DMS53 (cell line): ENCODE measurements around the gene GGN.
"Not testable (repeated sequence)": the region's sequence is repeated elsewhere in the genome, so short reads cannot be mapped to it uniquely, and the experiment has no call there.

Experiments used
- DNase-seq: peaks from one replicate; lab custom pipeline; 2025; lab: John Stamatoyannopoulos, UW

GGN gene

GRCh38 chr19:38411898-38412297, 24.1 kb upstream of the GGN start:
- DNase-seq = not testable (repeated sequence)

- no peak for DNase-seq
Observed at GRCh38 chr19:38411041-38411712, 23.3 kb upstream of the GGN start.

DNA sequence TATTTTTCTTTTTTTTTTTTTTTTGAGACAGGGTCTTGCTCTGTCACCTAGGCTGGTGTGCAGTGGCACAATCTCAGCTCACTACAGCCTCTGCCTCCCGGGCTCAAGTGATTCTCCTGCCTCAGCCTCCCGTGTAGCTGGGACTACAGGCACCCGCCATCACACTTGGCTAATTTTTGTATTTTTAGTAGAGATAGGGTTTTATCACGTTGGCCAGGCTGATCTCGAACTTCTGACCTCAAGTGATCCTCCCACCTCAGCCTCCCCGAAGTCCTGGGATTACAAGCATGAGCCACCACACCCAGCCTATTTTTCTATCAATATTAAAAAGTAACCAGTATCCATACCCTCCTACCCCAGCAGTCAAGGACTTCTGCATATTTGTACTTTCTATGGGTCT, 22.6 kb upstream of the GGN start:
- not testable (repeated sequence) for DNase-seq

DNA sequence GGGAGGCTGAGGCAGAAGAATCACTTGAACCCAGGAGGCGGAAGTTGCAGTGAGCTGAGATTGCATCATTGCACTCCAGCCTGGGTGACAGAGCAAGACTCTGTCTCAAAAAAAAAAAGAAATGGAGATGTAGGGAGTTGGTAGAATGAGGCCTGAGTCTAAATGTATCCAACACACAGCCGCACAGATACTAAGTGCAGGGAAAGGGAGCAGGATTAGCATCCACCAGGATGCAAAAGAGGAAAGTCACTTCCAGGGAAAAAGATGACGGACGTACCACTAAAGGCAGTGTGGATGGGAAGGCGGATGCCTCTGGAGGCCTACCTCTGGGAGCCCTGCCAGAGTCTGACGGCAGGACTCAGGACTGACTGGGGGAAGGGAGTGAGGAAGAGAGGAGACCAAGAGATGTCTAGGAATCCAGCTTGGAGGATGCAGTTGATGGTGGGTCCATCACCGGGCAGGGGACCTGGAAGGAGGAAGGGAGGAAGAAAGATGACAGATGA, 21.8 kb upstream of the GGN start:
- no peak for DNase-seq

DNA sequence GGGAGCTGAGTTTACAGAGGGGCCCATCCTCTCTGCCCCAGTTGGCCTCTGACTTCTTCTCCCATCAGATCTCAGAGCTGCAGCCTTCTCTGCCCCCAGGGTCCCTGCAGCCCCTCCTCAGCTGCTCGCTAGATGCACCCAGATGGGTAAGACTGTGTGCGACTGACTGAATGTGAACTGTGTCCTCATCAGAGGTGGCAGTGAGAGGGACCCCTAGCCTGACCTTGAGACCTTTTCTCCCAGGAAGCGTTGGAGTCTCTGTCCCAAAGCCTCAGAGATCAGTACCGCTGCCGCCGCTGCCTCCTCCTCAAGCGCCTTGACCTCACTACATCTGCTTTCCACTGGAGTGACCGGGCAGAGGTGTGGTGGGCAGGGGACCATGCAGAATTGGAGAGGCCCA, 17.4 kb upstream of the GGN start:
- no peak for DNase-seq

DNA sequence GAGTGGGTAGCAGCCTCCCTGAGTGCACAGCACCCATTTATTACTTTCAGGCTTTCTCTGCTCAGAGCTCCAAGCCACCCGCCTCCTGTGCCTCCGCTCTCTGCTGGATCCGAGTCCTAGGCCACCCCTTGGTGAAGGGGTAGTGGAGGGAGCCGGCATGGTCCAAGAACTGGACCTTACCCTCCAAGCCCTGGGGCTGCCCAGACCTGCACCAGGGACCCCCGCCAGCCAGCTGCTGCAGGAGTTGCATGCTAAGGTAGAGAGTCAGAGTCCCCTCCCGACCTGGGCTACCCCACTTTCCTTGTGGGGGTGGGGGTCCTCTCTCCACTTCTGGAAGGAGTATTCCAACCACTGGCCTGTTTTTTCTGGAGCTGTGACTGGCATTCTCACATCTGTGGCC, 17.0 kb upstream of the GGN start:
- DNase-seq = no peak

GRCh38 chr19:38402967-38403674, 15.3 kb upstream of the GGN start, which contains the start of gene FAM98C:
Gene FAM98C, plus strand, starts transcription at chr19:38403093. Its CDS starts 61 bp downstream, at chr19:38403154.
- DNase-seq = peak; percentile 99

DNA sequence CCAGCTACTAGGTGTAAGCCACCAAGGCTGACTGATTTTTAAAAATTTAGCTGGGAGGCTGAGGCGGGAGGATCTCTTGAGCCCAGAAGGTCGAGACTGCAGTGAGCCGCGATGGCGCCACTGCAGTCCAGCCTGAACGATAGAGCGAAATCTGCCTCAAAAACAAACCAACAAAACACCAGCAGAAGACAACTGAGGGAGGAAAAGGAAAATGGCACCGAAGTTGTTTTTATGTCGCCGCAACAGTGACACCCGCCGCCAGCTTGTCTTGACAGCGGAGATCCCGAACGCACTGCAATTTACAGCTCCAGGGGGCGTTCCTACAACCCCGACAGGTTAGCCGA, 14.8 kb upstream of the GGN start:
- no peak for DNase-seq

- DNase-seq = peak; percentile 62
Observed at GRCh38 chr19:38401148-38401547, 13.3 kb upstream of the GGN start.

DNA sequence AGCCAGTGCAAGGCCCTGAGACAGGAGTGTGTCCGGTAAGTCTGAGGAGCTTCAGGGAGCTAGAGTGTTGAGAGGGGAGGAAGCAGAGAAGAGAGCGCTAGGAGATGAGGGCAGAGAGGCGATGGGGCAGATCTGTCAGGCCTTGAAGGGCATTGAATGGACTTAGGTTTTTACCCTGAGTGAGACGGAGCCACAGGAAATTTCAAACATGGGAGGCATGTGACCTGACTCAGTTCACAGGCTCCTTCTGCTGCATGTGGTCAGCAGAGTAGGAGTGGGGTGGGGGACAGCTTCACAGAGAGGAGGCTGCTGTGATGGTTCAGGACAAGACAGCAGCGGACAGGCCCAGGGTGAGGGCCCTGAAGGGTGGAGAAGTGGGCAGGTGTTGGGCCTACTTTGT, 12.5 kb upstream of the GGN start:
- DNase-seq = no peak

DNA sequence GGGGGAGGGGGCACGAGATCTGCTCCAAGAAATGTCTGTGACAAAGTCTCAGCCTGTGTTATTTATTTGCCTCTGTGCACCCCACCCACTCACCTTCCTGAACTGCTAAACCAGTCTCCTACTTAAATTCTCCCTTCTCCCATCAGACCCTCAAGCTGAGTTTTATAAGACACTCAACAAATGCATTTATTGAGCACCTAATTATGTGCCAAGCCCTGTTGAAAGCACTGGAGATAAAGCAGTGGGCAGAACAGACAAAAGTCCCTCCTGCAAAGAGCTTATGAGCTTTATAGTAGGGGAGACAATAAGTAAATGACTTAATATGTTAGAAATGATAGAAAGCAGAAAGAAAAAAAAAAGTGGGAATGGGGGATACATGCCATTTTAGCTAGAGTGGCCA, 11.7 kb upstream of the GGN start:
- DNase-seq = no peak

GRCh38 chr19:38399081-38399480, 11.2 kb upstream of the GGN start:
- no peak for DNase-seq

DNA sequence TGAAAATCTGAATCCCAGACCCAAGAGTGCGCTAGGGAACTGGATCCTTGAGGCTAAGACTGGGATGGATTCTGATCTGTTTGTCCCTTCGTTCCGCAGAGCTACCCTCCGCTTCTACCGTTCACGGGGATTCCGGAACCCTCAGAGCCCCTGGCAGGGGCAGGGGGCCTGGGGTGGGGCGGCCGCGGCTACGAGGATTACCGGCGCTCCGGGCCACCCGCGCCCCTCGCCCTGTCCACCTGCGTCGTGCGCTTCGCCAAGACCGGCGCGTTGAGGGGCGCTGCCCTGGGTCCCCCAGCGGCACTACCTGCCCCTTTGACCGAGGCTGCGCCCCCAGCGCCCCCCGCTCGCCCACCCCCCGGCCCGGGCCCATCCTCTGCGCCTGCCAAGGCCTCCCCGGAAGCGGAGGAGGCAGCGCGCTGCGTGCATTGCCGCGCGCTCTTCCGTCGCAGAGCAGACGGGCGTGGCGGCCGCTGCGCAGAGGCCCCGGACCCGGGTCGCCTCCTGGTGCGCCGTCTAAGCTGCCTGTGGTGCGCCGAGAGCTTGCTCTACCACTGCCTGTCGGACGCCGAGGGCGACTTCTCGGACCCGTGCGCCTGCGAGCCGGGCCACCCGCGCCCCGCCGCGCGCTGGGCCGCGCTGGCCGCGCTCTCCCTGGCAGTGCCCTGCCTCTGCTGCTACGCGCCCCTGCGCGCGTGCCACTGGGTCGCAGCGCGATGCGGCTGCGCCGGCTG, 7.7 kb upstream of the GGN start:
- DNase-seq = no peak

DNA sequence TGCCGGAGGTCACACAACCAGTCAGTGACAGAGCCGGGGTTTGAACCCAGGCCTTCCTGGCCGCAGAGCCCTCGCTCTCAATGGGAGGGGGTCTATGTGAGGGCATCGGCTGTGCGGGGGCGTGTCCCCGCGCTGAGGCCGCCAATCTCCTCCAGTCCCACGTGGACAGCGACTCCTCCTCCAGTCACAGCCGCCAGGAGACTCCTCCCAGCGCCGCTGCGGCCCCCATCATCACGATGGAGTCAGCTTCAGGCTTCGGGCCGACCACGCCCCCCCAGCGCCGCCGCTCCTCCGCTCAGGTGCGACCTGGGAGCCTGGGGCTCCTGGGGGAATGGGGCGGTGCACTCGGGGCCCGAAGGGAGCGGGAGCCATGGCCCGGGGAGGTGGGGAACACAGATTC, 6.7 kb upstream of the GGN start:
- peak; percentile 65 for DNase-seq

GRCh38 chr19:38392707-38393308, 5.0 kb upstream of the GGN start:
- DNase-seq = peak; percentile 40

DNA sequence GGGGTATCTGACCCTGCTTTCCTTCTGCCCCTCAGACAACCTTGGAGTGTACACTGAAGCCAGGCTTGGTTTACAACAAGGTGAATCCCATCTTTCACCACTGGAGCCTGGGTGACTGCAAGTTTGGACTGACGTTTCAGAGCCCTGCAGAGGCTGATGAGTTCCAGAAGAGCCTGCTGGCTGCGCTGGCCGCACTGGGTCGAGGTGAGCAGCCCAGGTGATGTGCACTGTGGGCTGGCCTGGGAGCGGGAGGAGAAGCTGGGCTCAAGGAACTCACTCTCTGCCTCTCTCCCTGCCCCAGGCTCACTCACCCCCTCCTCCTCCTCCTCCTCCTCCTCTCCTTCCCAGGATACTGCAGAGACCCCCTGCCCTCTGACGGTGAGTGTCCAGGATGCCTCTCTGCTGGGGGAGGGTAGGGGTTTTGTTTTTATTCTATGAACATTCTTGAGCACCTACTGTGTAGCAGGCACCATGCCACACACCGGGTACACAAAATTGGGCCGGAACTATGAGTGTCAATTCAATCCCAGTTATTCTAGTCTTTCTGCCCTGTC, 4.2 kb upstream of the GGN start:
- no peak for DNase-seq

- no peak for DNase-seq
Observed at GRCh38 chr19:38389957-38390924, 2.4 kb upstream of the GGN start.

DNA sequence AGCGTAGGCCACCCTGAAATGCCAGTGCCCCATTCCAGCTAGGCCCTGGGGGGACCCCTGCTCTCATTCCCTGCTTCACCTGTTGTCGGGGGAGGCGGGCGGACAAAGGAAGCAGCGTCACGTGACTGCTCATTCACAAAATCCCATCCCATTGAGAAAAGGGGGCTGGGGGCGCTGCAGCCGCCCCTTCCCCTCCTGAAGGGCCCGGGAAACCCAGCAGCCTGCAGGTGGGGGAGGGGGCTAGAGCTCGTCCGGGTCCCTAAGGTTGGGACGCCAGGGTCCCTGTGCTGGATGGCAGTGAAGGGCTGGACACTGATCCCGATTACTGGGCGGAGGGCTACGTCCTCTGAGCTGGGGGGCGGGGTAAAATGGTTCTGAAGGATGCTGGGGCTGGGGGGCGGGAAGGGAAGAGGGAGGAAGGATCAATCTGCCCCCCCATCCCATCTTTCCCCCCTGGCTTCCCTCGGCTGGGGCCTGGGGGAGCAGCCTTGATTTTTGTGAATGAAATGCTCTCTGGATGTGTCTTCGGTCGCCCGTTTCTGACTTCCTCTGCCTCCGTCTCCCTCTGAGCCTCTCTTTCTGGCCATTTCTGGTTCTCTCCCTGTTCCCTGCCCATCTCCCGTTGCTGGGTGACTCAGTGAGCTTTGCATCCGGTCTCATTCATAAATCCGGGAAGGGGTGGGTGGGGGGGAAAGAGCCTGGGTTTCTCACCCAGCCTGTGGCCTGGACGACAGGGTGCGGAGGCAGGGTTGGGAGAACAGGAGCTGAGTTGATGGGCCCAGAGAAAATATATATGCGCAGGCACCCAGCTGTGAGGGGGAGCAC, 1.5 kb upstream of the GGN start:
- DNase-seq = peak; percentile 78

- peak; percentile 75 for DNase-seq
Observed at GRCh38 chr19:38388349-38389100, 691 bp upstream of the GGN start, which contains the start of gene SPRED3. Gene SPRED3, plus strand, starts transcription at chr19:38388697. Its CDS starts 1,606 bp downstream, at chr19:38390303.
